ENCODE results near the gene ARRDC5. TPM values are rescaled to one million over a fixed set of nuclear protein-coding genes. Genes with fewer than 3 reads are reported as not detected.

The ARRDC5 gene
- total RNA-seq, 1 donor = 6.2 TPM

Small RNAs within 50 kb of the gene (small RNA-seq; reads per million reads assigned to genes)
- gene MIR4747 = not detected

Other genes with a start within 250 kb of the ARRDC5 start
- gene MYDGF, start 232.6 kb downstream of the ARRDC5 start, total RNA-seq = 87.8 TPM
- gene DPP9, start 179.1 kb downstream of the ARRDC5 start, total RNA-seq = 42.0 TPM
- gene FEM1A, start 111.2 kb downstream of the ARRDC5 start, total RNA-seq = 21.0 TPM
- 7.8 TPM for gene TICAM1, start 71.2 kb downstream of the ARRDC5 start, total RNA-seq
- gene PLIN3, start 35.2 kb downstream of the ARRDC5 start, total RNA-seq = 196 TPM
- 51.4 TPM for gene UHRF1, start 6.6 kb upstream of the ARRDC5 start, total RNA-seq
- gene KDM4B, start 66.2 kb upstream of the ARRDC5 start, total RNA-seq = 26.7 TPM